ENCODE measurements around the gene ZSCAN25.
"Not testable (repeated sequence)": the region's sequence is repeated elsewhere in the genome, so short reads cannot be mapped to it uniquely, and the experiment has no call there.

ZSCAN25 gene

DNA sequence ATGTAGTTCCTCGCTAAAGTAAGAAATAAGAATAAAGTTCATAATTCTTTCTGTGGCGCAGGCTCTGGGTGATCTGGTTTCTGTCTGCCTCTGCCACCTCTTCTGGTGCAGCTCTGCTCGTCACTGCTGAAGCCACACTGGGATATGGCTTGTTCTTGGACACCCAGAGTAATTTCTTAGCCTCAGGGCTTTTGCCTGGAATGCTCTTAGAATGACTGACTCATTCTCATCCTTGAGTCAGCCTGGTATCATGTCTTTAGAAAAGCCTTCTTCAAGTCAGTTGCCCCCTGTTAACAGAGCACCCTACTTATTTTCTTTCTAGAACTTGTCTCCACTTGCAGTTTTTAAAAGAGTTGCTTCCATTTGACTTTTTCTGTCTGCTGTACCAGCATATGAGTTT, 2.0 kb downstream of the ZSCAN25 start:
- no peak for DNase-seq

DNA sequence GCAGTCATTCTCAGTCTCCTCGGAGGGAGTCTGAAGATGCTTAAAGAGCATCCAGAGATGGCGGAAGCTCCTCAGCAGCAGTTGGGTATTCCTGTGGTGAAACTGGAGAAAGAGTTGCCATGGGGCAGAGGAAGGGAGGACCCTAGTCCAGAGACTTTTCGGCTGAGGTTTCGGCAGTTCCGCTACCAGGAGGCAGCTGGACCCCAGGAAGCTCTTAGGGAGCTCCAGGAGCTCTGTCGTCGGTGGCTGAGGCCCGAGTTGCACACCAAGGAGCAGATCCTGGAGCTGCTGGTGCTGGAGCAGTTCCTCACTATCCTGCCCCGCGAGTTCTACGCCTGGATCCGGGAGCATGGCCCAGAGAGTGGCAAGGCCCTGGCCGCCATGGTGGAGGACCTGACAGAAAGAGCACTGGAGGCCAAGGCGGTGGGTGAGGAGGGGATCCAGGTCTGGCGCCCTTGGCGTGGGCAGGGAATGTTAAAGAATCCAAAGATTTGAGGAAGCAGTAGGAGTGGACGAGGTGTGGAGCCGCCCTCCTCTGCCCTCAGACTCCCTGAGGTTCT, 2.9 kb downstream of the ZSCAN25 start:
- no peak for DNase-seq

DNA sequence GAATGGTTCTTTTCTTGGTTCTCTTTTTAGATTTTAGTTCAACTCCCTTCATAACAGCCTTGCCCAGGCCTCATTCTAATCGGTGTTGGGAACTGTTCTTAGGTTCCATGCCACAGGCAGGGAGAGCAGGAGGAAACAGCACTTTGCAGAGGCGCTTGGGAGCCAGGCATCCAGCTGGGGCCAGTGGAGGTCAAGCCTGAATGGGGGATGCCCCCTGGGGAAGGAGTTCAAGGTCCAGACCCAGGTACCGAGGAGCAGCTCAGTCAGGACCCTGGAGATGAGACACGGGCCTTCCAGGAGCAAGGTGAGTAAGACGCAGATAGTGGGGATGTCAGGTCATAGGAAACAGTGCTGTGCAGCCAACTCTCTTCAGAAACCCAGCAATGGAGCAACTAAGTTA, 4.5 kb downstream of the ZSCAN25 start:
- no peak for DNase-seq

DNA sequence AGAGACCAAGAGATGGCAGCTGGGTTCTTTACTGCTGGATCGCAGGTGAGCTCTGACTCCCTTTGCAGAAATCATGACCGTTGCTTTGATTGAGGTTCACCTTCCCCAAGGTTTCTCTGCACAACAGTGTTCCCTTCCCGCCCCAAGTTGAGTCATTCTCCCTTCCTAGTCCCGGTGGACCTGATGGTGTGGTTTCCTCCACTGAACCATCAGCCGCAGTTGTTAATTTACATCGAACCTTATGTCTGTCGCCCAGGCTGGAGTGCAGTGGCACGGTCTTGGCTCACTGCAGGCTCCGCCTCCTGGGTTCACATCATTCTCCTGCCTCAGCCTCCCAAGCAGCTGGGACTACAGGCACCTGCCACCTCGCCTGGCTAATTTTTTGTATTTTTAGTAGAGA, 5.8 kb downstream of the ZSCAN25 start:
- no peak for DNase-seq

DNA sequence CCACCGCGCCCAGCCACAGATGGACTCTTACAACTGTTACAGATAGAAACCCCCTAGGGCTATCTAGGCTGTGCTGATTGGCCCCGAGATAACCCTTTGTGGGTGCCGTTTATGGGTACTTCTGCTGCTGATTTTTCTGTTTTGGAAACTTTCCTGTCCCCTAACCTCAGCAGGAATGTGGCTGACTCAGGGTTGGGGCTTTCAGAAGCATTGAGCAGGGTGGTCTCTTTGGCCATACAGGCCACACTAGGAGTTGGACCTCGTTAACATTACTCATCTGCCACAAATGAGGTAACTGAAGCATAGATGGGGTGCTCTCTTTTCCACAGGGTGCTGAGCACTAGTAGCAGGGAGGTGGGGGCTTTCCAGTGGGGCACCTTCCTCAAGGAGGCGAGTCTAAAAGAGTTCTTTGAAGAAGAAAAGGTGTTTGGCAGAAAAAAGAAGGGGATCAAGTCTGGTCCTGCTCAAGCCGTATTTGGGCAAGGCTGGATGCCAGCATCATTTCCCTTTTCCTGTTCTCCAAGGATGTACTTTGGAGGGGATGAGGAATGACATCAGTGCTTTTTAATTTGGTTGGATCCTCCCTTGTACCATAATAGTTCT, 6.4 kb downstream of the ZSCAN25 start:
- no peak for DNase-seq

DNA sequence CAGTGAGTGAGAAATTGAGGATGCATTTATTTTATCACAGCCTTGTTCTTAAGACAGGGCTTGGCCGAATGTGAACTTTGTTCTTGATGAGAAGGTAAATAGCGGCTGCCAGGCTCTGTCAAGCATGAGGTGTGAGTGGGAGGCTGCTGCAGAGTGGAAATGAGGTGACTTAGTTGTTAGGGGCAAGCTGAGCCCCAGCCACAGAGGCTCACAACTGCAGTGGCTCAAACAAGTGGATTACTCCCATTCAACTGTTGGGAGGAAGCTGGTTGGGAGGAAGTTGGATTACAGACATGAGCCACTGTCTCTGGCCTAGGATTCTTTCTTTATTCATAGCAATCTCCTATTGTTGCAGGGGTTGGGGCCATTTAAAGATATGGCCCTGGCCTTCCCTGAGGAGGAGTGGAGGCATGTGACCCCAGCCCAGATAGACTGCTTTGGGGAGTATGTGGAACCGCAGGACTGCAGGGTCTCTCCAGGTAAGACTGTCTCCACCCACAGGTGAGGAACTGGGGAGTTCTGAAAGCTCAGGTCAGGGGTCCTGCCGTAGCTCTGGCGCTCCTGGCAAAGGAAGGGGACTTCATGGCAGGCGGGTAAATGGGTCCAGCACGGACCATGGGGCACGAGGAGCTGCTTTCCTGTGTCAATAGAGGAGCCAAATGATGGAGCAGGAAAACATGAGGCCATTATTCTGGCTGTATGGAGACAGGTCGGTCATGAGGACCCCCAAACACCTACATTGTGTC, 7.1 kb downstream of the ZSCAN25 start:
- no peak for DNase-seq

DNA sequence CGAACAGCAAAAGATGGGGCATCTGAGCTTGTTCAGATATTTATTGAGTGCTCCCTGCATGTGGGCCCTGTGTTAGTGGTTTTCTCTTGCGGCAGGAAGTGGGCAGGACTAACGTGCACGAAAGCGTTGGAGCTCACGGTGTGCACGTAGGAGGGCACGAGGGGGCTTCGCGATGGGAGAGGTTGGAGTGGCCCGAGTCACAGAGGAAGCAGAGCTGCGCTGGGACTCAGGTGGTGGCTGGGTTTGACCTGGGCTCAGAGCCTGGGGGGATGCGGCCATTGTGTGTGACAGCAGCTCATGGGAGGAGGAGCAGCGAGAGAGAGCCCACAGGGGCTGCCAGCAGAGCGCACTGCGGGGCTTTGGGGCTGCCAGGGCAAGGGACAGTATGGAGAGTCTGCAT, 7.7 kb downstream of the ZSCAN25 start:
- no peak for DNase-seq

DNA sequence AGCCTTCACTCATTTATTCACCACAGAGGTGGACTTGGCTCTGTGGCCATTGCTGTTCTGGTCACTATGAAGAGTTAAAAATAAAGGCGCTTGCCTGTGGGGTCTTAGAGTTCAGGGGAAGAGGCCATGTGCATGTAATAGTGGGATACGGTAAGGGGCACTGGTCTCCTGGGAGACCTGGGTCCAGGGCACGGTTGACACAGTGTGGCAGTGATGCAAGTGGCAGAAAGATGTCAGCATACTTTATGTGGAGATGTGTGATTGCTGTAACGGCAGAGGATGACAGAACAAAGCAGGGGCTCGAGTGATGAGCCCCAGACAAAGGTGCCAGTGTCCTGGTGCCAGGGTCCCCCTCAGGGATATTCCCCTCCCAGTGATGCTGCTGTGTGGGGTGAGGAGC, 8.6 kb downstream of the ZSCAN25 start:
- DNase-seq, result no peak

DNA sequence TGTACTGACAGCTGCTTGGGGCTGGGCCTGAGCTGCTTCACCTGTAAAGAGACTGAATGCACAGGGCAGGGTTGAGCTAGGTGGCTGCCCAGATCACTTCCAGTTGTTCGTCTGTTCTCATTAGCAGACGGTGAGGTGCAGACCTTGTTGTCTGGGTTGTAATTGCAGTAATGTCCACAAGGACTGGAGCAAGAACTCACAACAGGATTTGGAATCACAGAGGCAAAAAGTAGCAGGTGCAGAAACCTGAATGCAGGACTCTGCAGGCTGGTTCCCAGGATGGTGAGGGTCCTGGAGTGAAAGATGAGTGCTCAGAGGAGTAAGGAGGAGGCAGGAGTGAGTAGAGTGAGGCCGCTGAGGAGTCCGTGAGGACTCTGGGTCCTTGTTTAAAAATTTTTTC, 9.2 kb downstream of the ZSCAN25 start:
- DNase-seq, result no peak

DNA sequence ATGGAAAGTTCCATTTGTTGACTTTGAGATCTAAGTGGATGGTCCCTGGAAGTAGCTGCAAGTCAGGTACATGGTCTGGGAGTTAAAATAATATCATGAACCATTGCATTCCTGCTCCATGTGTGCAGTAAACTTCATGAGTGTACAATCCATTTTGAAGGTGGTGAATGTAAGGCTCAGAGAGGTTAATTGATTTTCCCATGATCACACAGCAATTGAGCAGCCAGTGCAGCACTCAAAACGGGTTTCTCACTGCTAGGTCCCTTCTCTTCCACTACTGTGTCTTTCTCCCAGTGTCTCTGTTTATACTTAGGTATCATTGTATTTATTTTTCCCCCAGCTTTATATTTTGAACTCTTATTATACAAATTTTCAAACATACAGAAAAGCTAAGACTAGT, 9.9 kb downstream of the ZSCAN25 start:
- no peak for DNase-seq

DNA sequence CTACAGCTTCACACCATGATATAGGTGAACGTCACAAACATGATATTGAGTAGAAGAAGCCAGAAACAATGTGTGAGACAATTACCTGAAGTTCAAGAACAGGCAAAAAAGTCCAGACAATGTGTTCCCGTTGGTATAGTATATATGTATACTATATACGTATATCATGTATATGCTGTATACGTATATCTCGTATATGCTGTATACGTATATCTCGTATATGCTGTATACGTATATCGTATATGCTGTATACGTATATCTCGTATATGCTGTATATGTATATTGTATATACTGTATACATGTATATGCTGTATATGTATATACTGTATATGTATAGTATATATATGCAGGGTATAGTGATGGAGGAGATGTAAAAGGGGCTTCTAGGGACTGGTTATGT, 10.8 kb downstream of the ZSCAN25 start:
- no peak for DNase-seq

DNA sequence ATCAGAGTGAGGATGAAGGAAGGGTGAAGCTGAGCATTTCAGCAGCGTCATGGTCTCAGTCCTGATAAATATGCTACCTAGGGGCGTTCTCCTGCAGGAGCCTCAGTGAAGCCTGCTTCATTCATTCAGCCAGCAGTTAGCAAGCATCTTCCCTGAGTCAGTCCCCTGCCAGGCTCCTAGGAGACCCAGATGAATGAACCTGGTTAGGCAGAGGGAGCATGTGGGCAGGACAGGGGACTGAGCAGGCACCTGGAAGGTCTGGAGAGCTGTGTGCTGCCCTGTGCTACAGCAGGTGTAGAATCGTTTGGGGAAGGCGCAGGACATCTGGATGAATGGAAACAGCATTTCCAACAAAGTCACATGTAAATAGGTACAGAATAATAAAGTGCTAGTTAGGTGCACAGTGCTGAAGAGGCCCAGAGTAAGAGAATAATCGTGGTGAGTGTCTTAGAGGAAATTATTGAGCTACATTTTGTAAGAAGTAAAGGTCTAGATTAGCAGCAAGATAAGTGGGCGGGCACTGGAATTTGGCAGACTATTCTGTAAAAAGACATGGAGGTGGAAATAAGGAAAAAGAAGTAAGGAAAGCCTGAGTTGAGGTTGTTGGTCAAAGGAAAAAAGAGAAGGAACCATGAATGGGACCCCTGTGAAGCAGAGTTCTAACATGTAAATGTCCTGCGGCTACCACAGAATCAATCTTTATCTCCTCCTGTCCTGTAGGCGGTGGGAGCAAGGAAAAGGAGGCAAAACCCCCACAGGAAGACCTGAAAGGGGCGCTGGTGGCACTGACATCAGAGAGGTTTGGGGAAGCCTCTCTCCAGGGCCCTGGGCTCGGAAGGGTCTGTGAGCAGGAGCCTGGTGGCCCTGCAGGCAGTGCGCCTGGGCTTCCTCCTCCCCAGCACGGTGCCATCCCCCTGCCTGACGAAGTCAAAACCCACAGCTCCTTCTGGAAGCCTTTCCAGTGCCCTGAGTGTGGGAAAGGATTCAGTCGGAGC, 12.0 kb downstream of the ZSCAN25 start:
- DNase-seq, result no peak

DNA sequence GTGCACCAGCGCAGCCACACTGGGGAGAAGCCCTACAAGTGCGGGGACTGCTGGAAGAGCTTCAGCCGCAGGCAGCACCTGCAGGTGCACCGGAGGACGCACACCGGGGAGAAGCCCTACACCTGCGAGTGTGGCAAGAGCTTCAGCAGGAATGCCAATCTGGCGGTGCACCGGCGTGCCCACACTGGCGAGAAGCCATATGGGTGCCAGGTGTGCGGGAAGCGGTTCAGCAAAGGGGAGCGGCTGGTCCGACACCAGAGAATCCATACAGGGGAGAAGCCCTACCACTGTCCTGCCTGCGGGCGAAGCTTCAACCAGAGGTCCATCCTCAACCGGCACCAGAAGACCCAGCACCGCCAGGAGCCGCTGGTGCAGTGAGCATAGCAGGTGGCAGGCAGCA, 12.9 kb downstream of the ZSCAN25 start:
- DNase-seq, result no peak

DNA sequence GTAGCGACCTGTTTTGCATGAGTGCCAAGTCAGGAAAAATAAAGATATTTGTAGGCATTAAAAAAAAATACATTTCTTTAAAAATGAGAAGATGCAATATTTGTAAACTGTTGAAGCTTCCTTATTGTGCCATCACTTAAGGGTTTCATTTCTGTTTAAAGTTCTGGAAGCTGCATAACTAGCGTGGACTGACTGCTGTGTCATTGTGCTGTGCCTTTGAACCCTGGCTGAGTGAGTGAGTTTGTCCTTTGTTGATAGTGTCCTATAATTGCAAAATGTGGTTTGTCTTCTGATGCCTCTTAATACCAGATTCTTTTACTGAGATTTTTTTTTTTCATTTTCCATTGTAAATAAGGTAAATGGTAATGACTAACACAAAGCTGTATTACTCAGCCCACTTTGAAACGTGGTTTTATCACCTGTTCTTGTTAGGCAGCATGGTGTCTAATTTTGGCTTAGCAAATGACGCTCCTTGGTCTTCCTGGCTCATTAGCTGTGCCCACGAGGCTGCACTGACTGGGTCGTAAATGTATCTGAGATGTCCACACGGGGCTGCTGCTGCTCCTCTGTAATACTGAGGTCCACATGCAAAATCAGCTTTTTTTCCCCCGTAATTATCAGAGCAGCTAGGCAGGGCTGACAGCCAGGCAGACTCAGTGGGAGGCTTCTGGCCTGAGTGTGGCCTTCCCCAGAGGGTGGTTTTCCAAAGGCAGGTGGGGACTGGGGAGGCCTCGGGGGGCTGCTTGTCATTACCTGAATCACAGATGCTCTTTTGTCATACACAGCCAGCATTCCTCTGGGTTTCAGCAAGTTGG, 14.8 kb downstream of the ZSCAN25 start:
- peak; percentile 28 for DNase-seq

DNA sequence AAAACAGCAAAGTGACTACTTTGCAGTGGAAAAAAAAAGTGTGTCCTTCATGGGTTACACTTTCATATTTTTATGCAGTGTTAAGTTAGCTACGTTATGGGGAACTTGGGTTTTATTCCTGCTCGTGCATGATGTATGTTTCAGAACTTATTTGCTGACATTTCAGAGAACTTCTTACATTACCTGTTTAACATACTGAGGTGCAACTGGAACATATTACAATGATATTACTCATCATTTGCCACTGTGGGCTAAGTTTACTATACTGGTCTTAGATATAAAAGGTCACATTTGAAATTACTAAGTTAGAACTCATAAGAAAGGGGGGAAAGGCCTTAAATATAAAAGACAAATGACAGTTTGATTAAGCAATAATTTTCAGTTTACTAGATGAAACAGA, 20.7 kb downstream of the ZSCAN25 start:
- DNase-seq, result not testable (repeated sequence)

DNA sequence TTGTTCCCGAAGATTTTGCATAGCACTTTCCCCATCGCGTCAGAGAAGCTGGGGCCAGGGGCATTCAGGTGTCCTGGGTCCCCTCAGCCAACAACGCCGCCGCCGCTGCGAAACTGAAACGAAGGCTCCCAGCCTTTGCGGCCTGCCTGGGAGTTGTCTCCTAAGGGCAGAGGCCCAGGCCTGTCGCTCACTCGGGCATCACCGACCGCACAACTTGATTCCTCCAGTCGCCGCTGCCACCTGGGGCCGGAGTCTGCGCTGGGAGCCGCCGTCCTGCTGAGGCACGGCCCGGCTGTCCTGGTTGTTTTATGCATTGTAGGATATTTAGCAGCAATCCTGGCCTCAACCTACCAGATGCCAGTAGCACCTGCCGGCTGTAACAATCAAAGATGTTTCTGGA, 22.0 kb downstream of the ZSCAN25 start:
- DNase-seq, result no peak

DNA sequence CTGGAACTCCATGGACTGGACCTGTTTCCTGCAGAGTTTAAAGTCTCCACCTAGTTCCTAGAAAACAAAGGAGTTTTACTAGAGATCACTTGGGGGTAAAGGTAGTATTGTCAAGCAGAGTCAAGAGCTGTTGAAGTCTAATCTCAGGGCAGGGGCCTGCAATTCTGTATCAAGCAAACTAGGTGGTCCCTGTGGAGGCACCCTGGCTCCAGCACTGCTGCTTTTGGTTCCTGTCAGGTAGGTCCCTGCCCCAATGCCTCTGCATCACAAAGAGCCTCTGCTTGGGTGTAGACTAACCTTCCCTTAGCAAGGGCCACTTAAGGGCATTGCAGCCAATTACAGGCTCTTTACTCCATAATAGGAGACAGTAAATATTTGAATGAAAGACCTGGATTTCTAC, 22.5 kb downstream of the ZSCAN25 start:
- DNase-seq, result no peak

DNA sequence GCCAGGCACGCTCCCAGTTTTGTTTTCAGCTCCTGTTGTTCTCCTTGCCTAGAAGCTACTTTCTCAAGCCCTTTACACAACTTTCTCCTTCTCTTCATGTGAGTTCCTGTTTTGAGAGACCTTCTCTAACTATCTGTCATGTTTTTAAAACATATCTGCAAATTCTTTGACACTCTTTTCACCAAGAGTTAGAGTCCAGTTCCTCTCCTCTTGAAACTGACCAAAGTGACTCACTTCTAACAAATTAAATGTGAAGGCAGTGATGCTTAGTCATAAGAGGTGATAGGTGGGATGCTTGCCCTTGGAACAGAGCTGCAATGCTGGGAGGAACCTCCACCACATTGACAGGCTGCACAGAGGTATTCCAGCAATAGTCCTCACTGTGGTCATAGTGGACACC, 25.3 kb downstream of the ZSCAN25 start:
- no peak for DNase-seq

DNA sequence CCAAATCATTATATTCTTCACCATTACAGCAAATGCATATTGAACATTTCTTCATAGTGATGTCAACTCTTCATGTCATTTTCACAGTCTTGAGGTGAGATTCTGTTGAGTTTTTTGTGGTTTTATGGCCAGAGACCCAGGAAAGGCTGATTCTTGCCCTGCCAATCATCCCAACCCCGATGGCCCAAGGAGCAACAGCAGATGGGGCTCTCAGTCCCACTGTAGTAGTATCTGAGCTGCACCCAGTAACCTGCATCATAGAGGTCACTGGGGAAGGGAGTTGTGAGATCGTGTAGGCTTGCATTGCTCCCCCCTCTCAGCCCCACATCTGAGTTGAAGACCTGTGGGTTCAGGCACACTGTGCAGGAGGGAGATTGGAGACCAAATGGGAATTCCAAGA, 26.7 kb downstream of the ZSCAN25 start:
- DNase-seq, result no peak

DNA sequence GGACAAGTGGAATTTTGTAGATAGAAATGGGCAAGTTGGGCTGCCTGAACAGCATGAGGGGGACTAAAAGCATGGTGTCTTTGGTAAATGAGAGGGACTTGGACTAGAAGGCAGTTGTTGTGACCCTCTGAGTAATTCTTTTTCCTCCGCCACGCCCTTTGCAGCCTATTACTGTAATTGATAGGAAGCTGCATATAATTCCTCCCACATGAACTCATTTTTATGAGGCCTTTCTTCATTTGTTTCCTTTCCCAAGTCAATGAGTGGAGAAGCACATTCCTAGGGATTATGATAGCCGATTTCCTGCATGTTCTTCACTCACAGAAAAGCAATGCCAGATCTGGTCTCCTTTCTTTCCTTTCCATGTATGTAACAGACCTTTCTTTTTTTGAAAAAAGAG, 27.7 kb downstream of the ZSCAN25 start:
- no peak for DNase-seq

DNA sequence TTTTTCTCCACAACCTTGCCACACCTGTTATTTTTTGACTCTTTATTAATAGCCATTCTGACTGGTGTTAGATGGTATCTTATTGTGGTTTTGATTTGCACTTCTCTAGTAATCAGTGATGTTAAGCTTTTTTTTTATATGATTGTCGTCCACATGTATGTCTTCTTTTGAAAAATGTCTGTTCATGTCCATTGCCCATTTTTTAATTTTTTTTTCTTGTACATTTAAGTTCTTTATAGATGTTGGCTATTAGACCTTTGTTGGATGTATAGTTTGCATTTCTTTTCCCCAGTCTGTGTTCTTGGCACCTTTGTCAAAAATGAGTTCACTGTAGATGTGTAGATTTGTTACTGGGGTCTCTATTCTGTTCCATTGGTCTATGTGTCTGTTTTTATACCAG, 28.8 kb downstream of the ZSCAN25 start:
- DNase-seq, result no peak

DNA sequence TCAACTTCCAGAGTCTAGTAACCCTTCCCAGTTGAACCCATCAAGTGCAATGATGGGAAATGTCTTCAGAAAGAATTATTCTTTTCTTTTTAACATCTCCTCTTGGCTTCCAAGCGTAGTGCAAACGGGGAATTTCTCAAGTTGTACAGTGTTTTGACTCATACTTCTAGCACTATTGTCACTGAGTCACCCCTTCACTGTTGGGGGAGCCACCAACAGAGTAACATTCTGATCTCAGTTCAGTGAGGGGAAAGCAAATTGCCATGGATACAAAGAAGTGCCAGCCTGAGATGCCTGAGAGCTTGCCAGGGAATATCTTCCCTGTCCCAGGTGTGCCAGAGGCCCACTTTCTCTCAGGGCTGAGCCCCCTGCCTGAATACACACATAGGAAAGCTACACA, 32.1 kb downstream of the ZSCAN25 start:
- DNase-seq, result no peak

DNA sequence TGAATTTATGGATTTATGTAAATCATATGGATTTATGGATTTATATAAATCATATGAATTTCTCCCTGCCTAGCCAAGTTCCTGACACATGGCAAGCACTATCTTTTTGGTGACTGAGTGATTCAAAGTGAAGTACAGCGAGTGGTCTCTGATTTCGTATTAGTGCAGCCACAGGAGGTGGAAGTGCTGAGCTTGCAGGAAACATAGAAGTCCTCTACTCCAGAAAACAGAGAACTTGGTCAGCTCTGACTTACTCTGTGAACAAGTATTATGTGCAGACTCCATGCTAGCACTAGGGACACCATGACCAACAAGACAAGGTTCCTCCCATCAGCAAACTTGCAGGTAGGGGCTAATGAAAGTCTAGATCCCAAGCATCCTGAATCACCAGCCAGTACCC, 34.5 kb downstream of the ZSCAN25 start:
- no peak for DNase-seq

Measured in femur (tissue), 1 donor.